ENCODE data around the gene POLR2A. TPM values are rescaled to one million over a fixed set of nuclear protein-coding genes. Genes with fewer than 3 reads are reported as not detected.
A peak's percentile ranks its signal among the peaks of the same experiment; 100 is the strongest.

The POLR2A gene
- total and polyA plus RNA-seq, 8 donors = 90.8 to 118 (median 109) TPM

- Histone ChIP-seq H3K36me3 (no peaks in the 10 kb centered on the region), H3K27me3 (peaks cover 17 to 45% of the 10 kb centered on the region in 2 donors), H3K9me3 (no peaks in the 10 kb centered on the region), H3K27ac (peak overlapping the region in 1 of 2 donors; percentile 61), H3K4me3 (peak overlapping the region; percentile 35 to 72), H3K4me1 (peaks cover 28 to 59% of the 10 kb centered on the region in 2 donors)
- TF ChIP-seq CTCF (IDR thresholded peaks at IDR 0.05) = no peak
- intact Hi-C loops (cut with DNase I) = loop anchor here in 1 of 2 donors (10.0 kb wide), 1 partner anchor 83 kb away; the partner anchor contains the start of genes KCTD11 and TMEM95
- no peak for DNase-seq
- ATAC-seq = no peak
These were observed 46.8 kb upstream of the POLR2A start for GRCh38 chr17:7437369-7437863.

- peaks cover 17 to 49% of the 10 kb centered on the region in 2 donors for H3K27me3 ChIP-seq
- H3K4me3 ChIP-seq = peak overlapping the region; percentile 16 to 72
- no peaks in the 10 kb centered on the region for H3K36me3 ChIP-seq
- H3K4me1 ChIP-seq = peaks cover 28 to 59% of the 10 kb centered on the region in 2 donors
- no peak for TF ChIP-seq CTCF (IDR thresholded peaks at IDR 0.05)
- DNase-seq (peak in 3 of 4 donors; percentile 26 to 99 (median 81)), ATAC-seq (peak; percentile 2)
- H3K27ac ChIP-seq = no peak overlapping the region
- no peaks in the 10 kb centered on the region for H3K9me3 ChIP-seq
- intact Hi-C loops (cut with DNase I) = loop anchor here in 1 of 2 donors (10.0 kb wide), 1 partner anchor 83 kb away; the partner anchor contains the start of genes KCTD11 and TMEM95
These were observed 46.1 kb upstream of the POLR2A start for GRCh38 chr17:7437950-7438614.

GRCh38 chr17:7438656-7439460, 45.3 kb upstream of the POLR2A start:
- intact Hi-C loops (cut with DNase I) = loop anchor here in 1 of 2 donors (10.0 kb wide), 1 partner anchor 84 kb away; the partner anchor contains the start of genes KCTD11 and TMEM95
- no peak for ATAC-seq
- peaks cover 28 to 59% of the 10 kb centered on the region in 2 donors for H3K4me1 ChIP-seq

GRCh38 chr17:7439462-7440112, 44.6 kb upstream of the POLR2A start, which contains the start of gene FGF11:
FGF11 (plus strand) TSS chr17:7439512; CDS start chr17:7439621, 109 bp downstream.
- intact Hi-C loops (cut with DNase I) = loop anchor here in 1 of 2 donors (10.0 kb wide), 1 partner anchor 85 kb away; the partner anchor contains the start of genes KCTD11 and TMEM95

More at GRCh38 chr17:7438656-7439460, 45.3 kb upstream of the POLR2A start:
- no peaks in the 10 kb centered on the region for H3K36me3 ChIP-seq
- no peak overlapping the region for H3K27ac ChIP-seq
- DNase-seq = no peak
- TF ChIP-seq CTCF (IDR thresholded peaks at IDR 0.05) = no peak
- H3K27me3 ChIP-seq = peaks cover 17 to 49% of the 10 kb centered on the region in 2 donors
- peak overlapping the region; percentile 16 to 72 for H3K4me3 ChIP-seq
- no peaks in the 10 kb centered on the region for H3K9me3 ChIP-seq

More at GRCh38 chr17:7439462-7440112, 44.6 kb upstream of the POLR2A start, which contains the start of gene FGF11:
- no peak for TF ChIP-seq CTCF (IDR thresholded peaks at IDR 0.05)
- H3K27me3 ChIP-seq = peaks cover 17 to 54% of the 10 kb centered on the region in 2 donors
- H3K9me3 ChIP-seq = no peaks in the 10 kb centered on the region
- ATAC-seq (no peak), DNase-seq (peak in 1 of 4 donors; percentile 79)
- peaks cover 28 to 58% of the 10 kb centered on the region in 2 donors for H3K4me1 ChIP-seq
- no peak within 1 kb of the TSS for H3K27ac ChIP-seq
- H3K4me3 ChIP-seq = peak within 1 kb of the TSS; percentile 21 to 72
- H3K36me3 ChIP-seq = no peaks in the 10 kb centered on the region
